Liver (tissue), 9 donors: ENCODE data around the gene FCF1. TPM values are rescaled to one million over a fixed set of nuclear protein-coding genes. Genes with fewer than 3 reads are reported as not detected.

ENCODE experiments used
- DNase-seq: peaks from one replicate; pipeline ENCODE4 v3.0.0-alpha.2; 2017; ENCODE audit warnings: low spot score
- H3K27ac ChIP-seq, 2 donors: one replicate each; pipeline ENCODE4 v1.7.0; 2013; ENCODE audit warnings: inconsistent platforms in 2 of 2, low read length in 2 of 2, control low read depth in 1 of 2, low read depth in 1 of 2, mild to moderate bottlenecking in 1 of 2
- H3K27me3 ChIP-seq, 4 donors: one replicate each; pipeline versions ENCODE4 v1.6.1 to v1.7.0; 2013; ENCODE audit warnings: low read length in 3 of 4, inconsistent platforms in 1 of 4, mild to moderate bottlenecking in 1 of 4, moderate library complexity in 1 of 4; ENCODE audit not compliant: control insufficient read depth in 4 of 4, insufficient read depth in 4 of 4
- H3K36me3 ChIP-seq, 4 donors: one replicate each; pipeline versions ENCODE4 v1.6.1 to v1.7.0; 2013; ENCODE audit warnings: low read length in 3 of 4, mild to moderate bottlenecking in 3 of 4, low read depth in 1 of 4, moderate library complexity in 1 of 4; ENCODE audit not compliant: control insufficient read depth in 4 of 4, insufficient read depth in 3 of 4
- H3K4me1 ChIP-seq, 4 donors: one replicate each; pipeline versions ENCODE4 v1.6.1 to v1.7.0; 2013; ENCODE audit warnings: low read length in 3 of 4, mild to moderate bottlenecking in 3 of 4, moderate library complexity in 1 of 4; ENCODE audit not compliant: control insufficient read depth in 4 of 4, insufficient read depth in 4 of 4
- H3K4me3 ChIP-seq, 3 donors: one replicate each; pipeline versions ENCODE4 v1.6.1 to v1.7.0; 2013; ENCODE audit warnings: low read length in 3 of 3, control low read depth in 1 of 3, low read depth in 1 of 3, mild to moderate bottlenecking in 1 of 3
- H3K9ac ChIP-seq, 2 donors: one replicate each; pipeline ENCODE4 v1.7.0; 2013; ENCODE audit warnings: low read length in 2 of 2, mild to moderate bottlenecking in 2 of 2, moderate library complexity in 2 of 2, control low read depth in 1 of 2, low read depth in 1 of 2
- H3K9me3 ChIP-seq, 4 donors: one replicate each; pipeline versions ENCODE4 v1.6.1 to v1.7.0; 2013; ENCODE audit warnings: low read length in 3 of 4; ENCODE audit not compliant: control insufficient read depth in 4 of 4
- EGR1 ChIP-seq, 2 donors: IDR thresholded peaks; 2 replicates each; pipeline ENCODE4 v1.6.1; 2016 to 2018; ENCODE audit warnings: antibody characterized with exemption in 2 of 2, low read depth in 2 of 2
- FOXA1 ChIP-seq: IDR thresholded peaks from 2 replicates; pipeline ENCODE4 v1.6.1; 2016; ENCODE audit warnings: antibody characterized with exemption
- FOXA2 ChIP-seq: IDR thresholded peaks from 2 replicates; pipeline ENCODE4 v1.6.1; 2016; ENCODE audit warnings: antibody characterized with exemption
- GABPA ChIP-seq, 2 donors: IDR thresholded peaks in 1 of 2; conservative IDR thresholded peaks in 1 of 2; 2 replicates each; pipeline ENCODE4 v1.6.1; 2016; ENCODE audit warnings: antibody characterized with exemption in 2 of 2, mild to moderate bottlenecking in 1 of 2, moderate library complexity in 1 of 2
- HNF4A ChIP-seq, 2 donors: conservative IDR thresholded peaks; 2 replicates each; pipeline ENCODE4 v1.6.1; 2016; ENCODE audit warnings: antibody characterized with exemption in 2 of 2, mild to moderate bottlenecking in 2 of 2
- HNF4G ChIP-seq: IDR thresholded peaks from 2 replicates; pipeline ENCODE4 v1.6.1; 2016; ENCODE audit warnings: antibody characterized with exemption
- JUND ChIP-seq, 2 donors: IDR thresholded peaks; 2 replicates each; pipeline ENCODE4 v1.6.1; 2016; ENCODE audit warnings: antibody characterized with exemption in 2 of 2
- NR2F2 ChIP-seq: IDR thresholded peaks from 2 replicates; pipeline ENCODE4 v1.6.1; 2016; ENCODE audit warnings: antibody characterized with exemption
- RAD21 ChIP-seq, 2 donors: IDR thresholded peaks; 2 replicates each; pipeline ENCODE4 v1.6.1; 2016; ENCODE audit warnings: antibody characterized with exemption in 2 of 2, mild to moderate bottlenecking in 2 of 2
- RXRA ChIP-seq, 2 donors: IDR thresholded peaks; 2 replicates each; pipeline ENCODE4 v1.6.1; 2017 to 2018; ENCODE audit warnings: antibody characterized with exemption in 2 of 2, mild to moderate bottlenecking in 1 of 2
- SP1 ChIP-seq: IDR thresholded peaks from 2 replicates; pipeline ENCODE4 v1.6.1; 2018; ENCODE audit warnings: antibody characterized with exemption, mild to moderate bottlenecking
- TAF1 ChIP-seq: conservative IDR thresholded peaks from 2 replicates; pipeline ENCODE4 v1.6.1; 2016; ENCODE audit warnings: antibody characterized with exemption, mild to moderate bottlenecking
- YY1 ChIP-seq: IDR thresholded peaks from 2 replicates; pipeline ENCODE4 v1.6.1; 2016; ENCODE audit warnings: antibody characterized with exemption, mild to moderate bottlenecking
- WGBS: extraction: QIAGEN DNeasy Blood & Tissue Kit; methylation state at CpG from one replicate; pipeline ENCODE4 v1.1.7; 2013; 5-methylcytosine and 5-hydroxymethylcytosine counted together
- polyA plus RNA-seq, 2 donors: library from polyadenylated mRNA; stranded (reverse) in 1 of 2; unstranded in 1 of 2; fragments of 200-250 nt in 1 of 2; fragments of >200 nt in 1 of 2; fragmentation: Nextera tagmentation in 1 of 2; extraction: Ambion mirVana in 1 of 2; gene quantifications; one replicate each; pipeline versions ENCODE4 v1.2.1 to v1.2.3, GENCODE V29; 2013 to 2015
- total RNA-seq, 2 donors: library from RNA; depleted of rRNA; stranded (reverse); fragments of >200 nt; gene quantifications; one replicate each; pipeline ENCODE4 v1.2.3, GENCODE V29; 2014
- TF ChIP-seq, protein P1 (sequence below): IDR thresholded peaks from 2 replicates; pipeline ENCODE4 v1.6.1; 2016; ENCODE audit warnings: antibody characterized with exemption
- TF ChIP-seq, protein P2 (sequence below): IDR thresholded peaks from 2 replicates; pipeline ENCODE4 v1.6.1; 2016; ENCODE audit warnings: antibody characterized with exemption
- TF ChIP-seq, protein P3 (sequence below): IDR thresholded peaks from 2 replicates; pipeline ENCODE4 v1.6.1; 2016; ENCODE audit warnings: antibody characterized with exemption
- donor health status: healthy.
- donor health status: healthy.
- donor health status: healthy.
- donor health status: healthy.
- donor health status: healthy.

The FCF1 gene
- total and polyA plus RNA-seq, 4 donors = 3.7 to 15.3 (median 13.6) TPM

DNA sequence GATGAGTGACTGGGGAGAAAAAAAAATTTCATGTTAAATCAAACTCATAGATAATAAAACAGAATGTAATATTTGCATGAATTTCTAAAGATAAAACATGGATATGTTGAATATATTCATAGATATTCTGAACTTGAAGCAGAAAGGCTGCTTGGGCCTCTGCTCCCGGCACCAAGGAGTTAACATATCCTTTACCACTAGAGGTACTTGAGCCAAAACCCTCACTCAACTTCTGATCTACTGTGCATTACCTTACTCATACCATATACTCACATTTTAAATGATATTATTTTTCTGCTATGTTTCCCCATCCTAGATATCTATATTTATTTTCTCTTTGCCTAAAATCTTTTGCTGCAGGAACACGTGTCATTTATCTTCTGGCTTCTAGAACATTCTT, 15.0 kb upstream of the FCF1 start:
- Histone ChIP-seq H3K4me1 (no peaks in the 10 kb centered on the region), H3K27ac (no peak overlapping the region)
- 99% methylated on average over 2 of the region's 2 CpGs for WGBS

DNA sequence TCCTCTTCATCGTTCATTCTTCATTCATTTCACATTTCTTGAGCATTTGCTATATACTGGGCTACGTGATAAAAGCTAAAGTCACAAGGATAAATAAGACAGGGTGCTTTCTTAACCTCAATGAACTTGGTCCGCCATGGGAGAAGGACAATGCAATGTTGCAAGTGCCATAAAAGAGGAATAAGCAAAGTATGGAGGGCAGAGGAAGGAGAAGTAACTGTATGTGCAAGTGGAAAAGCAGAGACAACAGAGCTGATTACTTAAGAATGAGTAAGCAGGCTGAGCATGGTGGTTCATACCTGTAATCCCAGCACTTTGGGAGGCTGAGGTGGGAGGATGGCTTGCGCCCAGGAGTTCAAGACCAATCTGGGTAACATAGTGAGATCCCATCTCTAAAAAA, 14.5 kb upstream of the FCF1 start:
- H3K9ac ChIP-seq = no peak overlapping the region
- H3K36me3 ChIP-seq = peaks cover 0 to 3% (median 0%) of the 10 kb centered on the region in 4 donors
- TF ChIP-seq FOXA2 (no peak), TAF1 (no peak), RAD21 (IDR thresholded peaks at IDR 0.05) (no peak), YY1 (peak; percentile 37), SP1 (no peak), HNF4A (conservative IDR thresholded peaks at IDR 0.05) (no peak)
- 95% methylated on average over 4 of the region's 4 CpGs for WGBS
- no peak for DNase-seq
- no peaks in the 10 kb centered on the region for H3K9me3 ChIP-seq
- H3K4me1 ChIP-seq = no peaks in the 10 kb centered on the region
- H3K4me3 ChIP-seq = no peak overlapping the region
- no peak overlapping the region for H3K27ac ChIP-seq
- H3K27me3 ChIP-seq = no peaks in the 10 kb centered on the region

More for the DNA sequence above, 15.0 kb upstream of the FCF1 start:
- no peak overlapping the region for H3K4me3 ChIP-seq
- TF ChIP-seq FOXA1 (no peak), RXRA (IDR thresholded peaks at IDR 0.05) (no peak), HNF4A (conservative IDR thresholded peaks at IDR 0.05) (no peak), JUND (IDR thresholded peaks at IDR 0.05) (no peak), YY1 (no peak)
- TF ChIP-seq, protein P1, sequence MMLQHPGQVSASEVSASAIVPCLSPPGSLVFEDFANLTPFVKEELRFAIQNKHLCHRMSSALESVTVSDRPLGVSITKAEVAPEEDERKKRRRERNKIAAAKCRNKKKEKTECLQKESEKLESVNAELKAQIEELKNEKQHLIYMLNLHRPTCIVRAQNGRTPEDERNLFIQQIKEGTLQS = no peak
- TF ChIP-seq, protein P2, sequence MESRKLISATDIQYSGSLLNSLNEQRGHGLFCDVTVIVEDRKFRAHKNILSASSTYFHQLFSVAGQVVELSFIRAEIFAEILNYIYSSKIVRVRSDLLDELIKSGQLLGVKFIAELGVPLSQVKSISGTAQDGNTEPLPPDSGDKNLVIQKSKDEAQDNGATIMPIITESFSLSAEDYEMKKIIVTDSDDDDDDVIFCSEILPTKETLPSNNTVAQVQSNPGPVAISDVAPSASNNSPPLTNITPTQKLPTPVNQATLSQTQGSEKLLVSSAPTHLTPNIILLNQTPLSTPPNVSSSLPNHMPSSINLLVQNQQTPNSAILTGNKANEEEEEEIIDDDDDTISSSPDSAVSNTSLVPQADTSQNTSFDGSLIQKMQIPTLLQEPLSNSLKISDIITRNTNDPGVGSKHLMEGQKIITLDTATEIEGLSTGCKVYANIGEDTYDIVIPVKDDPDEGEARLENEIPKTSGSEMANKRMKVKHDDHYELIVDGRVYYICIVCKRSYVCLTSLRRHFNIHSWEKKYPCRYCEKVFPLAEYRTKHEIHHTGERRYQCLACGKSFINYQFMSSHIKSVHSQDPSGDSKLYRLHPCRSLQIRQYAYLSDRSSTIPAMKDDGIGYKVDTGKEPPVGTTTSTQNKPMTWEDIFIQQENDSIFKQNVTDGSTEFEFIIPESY = no peak
- H3K36me3 ChIP-seq = peaks cover 0 to 3% (median 0%) of the 10 kb centered on the region in 4 donors
- H3K27me3 ChIP-seq = no peaks in the 10 kb centered on the region
- DNase-seq = no peak
- no peak overlapping the region for H3K9ac ChIP-seq
- H3K9me3 ChIP-seq = no peaks in the 10 kb centered on the region

DNA sequence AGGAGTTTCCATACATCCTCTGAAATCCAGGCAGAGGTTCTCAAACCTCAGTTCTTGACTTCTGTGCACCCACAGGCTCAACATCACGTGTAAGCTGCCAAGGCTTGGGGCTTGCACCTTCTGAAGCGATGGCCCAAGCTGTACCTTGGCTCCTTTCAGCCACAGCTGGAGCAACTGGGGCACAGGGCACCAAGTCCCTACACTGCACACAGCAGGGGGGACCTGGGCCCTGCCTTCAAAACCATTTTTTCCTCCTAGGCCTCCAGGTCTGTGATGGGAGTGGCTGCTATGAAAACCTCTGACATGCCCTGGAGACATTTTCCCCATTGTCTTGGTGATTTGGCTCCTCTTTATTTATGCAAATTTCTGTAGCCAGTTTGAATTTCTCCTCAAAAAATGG, 10.7 kb upstream of the FCF1 start:
- TF ChIP-seq HNF4G = no peak
- no peak for TF ChIP-seq JUND (IDR thresholded peaks at IDR 0.05)
- TF ChIP-seq, protein P2 = no peak
- TF ChIP-seq EGR1 (IDR thresholded peaks at IDR 0.05; ENCODE audit: low read depth in 2 of 2) = no peak
- TF ChIP-seq, protein P3, sequence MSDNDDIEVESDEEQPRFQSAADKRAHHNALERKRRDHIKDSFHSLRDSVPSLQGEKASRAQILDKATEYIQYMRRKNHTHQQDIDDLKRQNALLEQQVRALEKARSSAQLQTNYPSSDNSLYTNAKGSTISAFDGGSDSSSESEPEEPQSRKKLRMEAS = no peak
- TF ChIP-seq HNF4A (conservative IDR thresholded peaks at IDR 0.05) = no peak
- no peak for TF ChIP-seq SP1
- no peak for TF ChIP-seq RXRA (IDR thresholded peaks at IDR 0.05)
- no peak for TF ChIP-seq NR2F2
- TF ChIP-seq TAF1 = no peak
- no peak for TF ChIP-seq GABPA (IDR thresholded peaks at IDR 0.05 in 1 of 2, conservative IDR thresholded peaks at IDR 0.05 in 1 of 2)
- no peaks in the 10 kb centered on the region for H3K9me3 ChIP-seq
- 96% methylated on average over 2 of the region's 2 CpGs for WGBS

More for the DNA sequence above, 10.7 kb upstream of the FCF1 start:
- Histone ChIP-seq H3K4me1 (peaks cover 0 to 2% (median 0%) of the 10 kb centered on the region in 4 donors), H3K9ac (no peak overlapping the region), H3K4me3 (no peak overlapping the region), H3K27ac (no peak overlapping the region), H3K36me3 (peaks cover 0 to 3% (median 0%) of the 10 kb centered on the region in 4 donors), H3K27me3 (no peaks in the 10 kb centered on the region)
- DNase-seq = no peak
